Peyer's patch (tissue), 4 donors: ENCODE results near the gene PPP4R4. TPM values are rescaled to one million over a fixed set of nuclear protein-coding genes. Genes with fewer than 3 reads are reported as not detected.
A peak's percentile ranks its signal among the peaks of the same experiment; 100 is the strongest.

Experiments used
- DNase-seq, 3 donors: peaks; one replicate each; pipeline ENCODE4 v3.0.0-alpha.2; 2017 to 2019
- H3K27ac ChIP-seq, 4 donors: fragments of 200-600 bp; sonication (generic); one replicate each; pipeline ENCODE4 v1.5.1; 2016 to 2019
- H3K27me3 ChIP-seq, 2 donors: fragments of 200-600 bp; sonication (generic); one replicate each; pipeline ENCODE4 v1.5.1; 2019
- H3K36me3 ChIP-seq, 3 donors: fragments of 200-600 bp; sonication (generic); one replicate each; pipeline ENCODE4 v1.5.1; 2016 to 2019
- H3K4me1 ChIP-seq, 4 donors: fragments of 200-600 bp; sonication (generic); one replicate each; pipeline ENCODE4 v1.5.1; 2016 to 2019
- H3K4me3 ChIP-seq, 4 donors: fragments of 200-600 bp; sonication (generic); 1 replicate in 3 of 4; 2 replicates in 1 of 4; pipeline ENCODE4 v1.5.1; 2016 to 2019; ENCODE audit warnings: mild to moderate bottlenecking in 1 of 4
- H3K9me3 ChIP-seq, 4 donors: fragments of 200-600 bp; sonication (generic); one replicate each; pipeline ENCODE4 v1.5.1; 2016 to 2019; ENCODE audit warnings: mild to moderate bottlenecking in 1 of 4
- CTCF ChIP-seq, 6 experiments: fragments of 450-650 bp in 4 of 6; fragments of 200-600 bp in 2 of 6; sonication (generic) in 1 of 6; IDR thresholded peaks; one replicate each; pipeline ENCODE4 v1.5.1; 2017 to 2019; ENCODE audit warnings: antibody characterized with exemption in 6 of 6, mild to moderate bottlenecking in 3 of 6, moderate library complexity in 1 of 6
- POLR2A ChIP-seq, 2 donors: fragments of 450-650 bp; IDR thresholded peaks; one replicate each; pipeline ENCODE4 v1.5.1; 2017; ENCODE audit warnings: antibody characterized with exemption in 2 of 2, mild to moderate bottlenecking in 2 of 2, moderate library complexity in 2 of 2
- total RNA-seq, 4 donors: library from RNA; depleted of rRNA; stranded (reverse); fragments of >200 nt; gene quantifications; one replicate each; pipeline ENCODE4 v1.1.0, GENCODE V29; 2016

Gene PPP4R4
- total RNA-seq, 4 donors from 2014 or later, result 2.5 to 5.0 TPM; not detected in 2

GRCh38 chr14:94127330-94127729 lies 46.8 kb upstream of the PPP4R4 start:
- peaks cover 0 to 14% (median 3%) of the 10 kb centered on the region in 4 donors for H3K4me1 ChIP-seq
- no peak overlapping the region for H3K4me3 ChIP-seq
- no peak for TF ChIP-seq CTCF (IDR thresholded peaks at IDR 0.05)
- TF ChIP-seq POLR2A (IDR thresholded peaks at IDR 0.05), result no peak
- no peaks in the 10 kb centered on the region for H3K9me3 ChIP-seq
- H3K27me3 ChIP-seq, result no peaks in the 10 kb centered on the region
- no peaks in the 10 kb centered on the region for H3K36me3 ChIP-seq
- DNase-seq, result peak in 1 of 3 donors; percentile 22
- no peak overlapping the region for H3K27ac ChIP-seq

GRCh38 chr14:94128216-94128839 lies 45.8 kb upstream of the PPP4R4 start:
- H3K4me3 ChIP-seq, result no peak overlapping the region
- no peaks in the 10 kb centered on the region for H3K27me3 ChIP-seq
- DNase-seq, result no peak
- no peaks in the 10 kb centered on the region for H3K9me3 ChIP-seq
- peak overlapping the region in 1 of 4 donors; percentile 74 for H3K27ac ChIP-seq
- no peak for TF ChIP-seq CTCF (IDR thresholded peaks at IDR 0.05)
- TF ChIP-seq POLR2A (IDR thresholded peaks at IDR 0.05), result no peak
- H3K36me3 ChIP-seq, result no peaks in the 10 kb centered on the region
- peaks cover 0 to 14% (median 3%) of the 10 kb centered on the region in 4 donors for H3K4me1 ChIP-seq

- H3K36me3 ChIP-seq, result no peaks in the 10 kb centered on the region
- peak within 1 kb of the TSS; percentile 58 to 64 (median 64) for H3K4me3 ChIP-seq
- peaks cover 0 to 14% (median 3%) of the 10 kb centered on the region in 4 donors for H3K4me1 ChIP-seq
- peak; percentile 78 to 89 (median 88) for DNase-seq
- peak within 1 kb of the TSS; percentile 74 to 82 (median 78) for H3K27ac ChIP-seq
- TF ChIP-seq POLR2A (IDR thresholded peaks at IDR 0.05), result peak in 1 of 2 donors; percentile 21
- peak in 5 of 6 experiments; percentile 34 to 50 (median 47) for TF ChIP-seq CTCF (IDR thresholded peaks at IDR 0.05)
- no peaks in the 10 kb centered on the region for H3K27me3 ChIP-seq
- H3K9me3 ChIP-seq, result no peaks in the 10 kb centered on the region
Measured at GRCh38 chr14:94129111-94129757, 44.9 kb upstream of the PPP4R4 start, which contains the start of gene IFI27L2. Gene IFI27L2 (minus strand): TSS chr14:94129604. CDS start chr14:94129564, 40 bp downstream.

- no peaks in the 10 kb centered on the region for H3K27me3 ChIP-seq
- peak overlapping the region; percentile 58 to 64 (median 64) for H3K4me3 ChIP-seq
- DNase-seq, result no peak
- peak overlapping the region; percentile 74 to 82 (median 78) for H3K27ac ChIP-seq
- peaks cover 0 to 14% (median 3%) of the 10 kb centered on the region in 4 donors for H3K4me1 ChIP-seq
- no peak for TF ChIP-seq CTCF (IDR thresholded peaks at IDR 0.05)
- TF ChIP-seq POLR2A (IDR thresholded peaks at IDR 0.05), result no peak
- H3K36me3 ChIP-seq, result no peaks in the 10 kb centered on the region
- no peaks in the 10 kb centered on the region for H3K9me3 ChIP-seq
Measured at GRCh38 chr14:94129758-94130414, 44.2 kb upstream of the PPP4R4 start.

GRCh38 chr14:94132285-94132887 lies 41.7 kb upstream of the PPP4R4 start:
- TF ChIP-seq POLR2A (IDR thresholded peaks at IDR 0.05) (no peak), CTCF (IDR thresholded peaks at IDR 0.05) (peak; percentile 59 to 79 (median 74))
- Histone ChIP-seq H3K9me3 (no peaks in the 10 kb centered on the region), H3K4me1 (peaks cover 0 to 14% (median 3%) of the 10 kb centered on the region in 4 donors), H3K4me3 (no peak overlapping the region), H3K27me3 (no peaks in the 10 kb centered on the region), H3K27ac (no peak overlapping the region), H3K36me3 (no peaks in the 10 kb centered on the region)
- peak in 2 of 3 donors; percentile 50 to 76 for DNase-seq
